Measurements from ENCODE around the gene ROR2. TPM values are rescaled to one million over a fixed set of nuclear protein-coding genes. Genes with fewer than 3 reads are reported as not detected.

The ROR2 gene
- total RNA-seq, 2 experiments from 2014 or later, result not detected

- no peak overlapping the region for H3K4me3 Mint-ChIP-seq
- H3K4me3 ChIP-seq (ENCODE audit: low read length), result no peak overlapping the region
- TF ChIP-seq, protein P1, sequence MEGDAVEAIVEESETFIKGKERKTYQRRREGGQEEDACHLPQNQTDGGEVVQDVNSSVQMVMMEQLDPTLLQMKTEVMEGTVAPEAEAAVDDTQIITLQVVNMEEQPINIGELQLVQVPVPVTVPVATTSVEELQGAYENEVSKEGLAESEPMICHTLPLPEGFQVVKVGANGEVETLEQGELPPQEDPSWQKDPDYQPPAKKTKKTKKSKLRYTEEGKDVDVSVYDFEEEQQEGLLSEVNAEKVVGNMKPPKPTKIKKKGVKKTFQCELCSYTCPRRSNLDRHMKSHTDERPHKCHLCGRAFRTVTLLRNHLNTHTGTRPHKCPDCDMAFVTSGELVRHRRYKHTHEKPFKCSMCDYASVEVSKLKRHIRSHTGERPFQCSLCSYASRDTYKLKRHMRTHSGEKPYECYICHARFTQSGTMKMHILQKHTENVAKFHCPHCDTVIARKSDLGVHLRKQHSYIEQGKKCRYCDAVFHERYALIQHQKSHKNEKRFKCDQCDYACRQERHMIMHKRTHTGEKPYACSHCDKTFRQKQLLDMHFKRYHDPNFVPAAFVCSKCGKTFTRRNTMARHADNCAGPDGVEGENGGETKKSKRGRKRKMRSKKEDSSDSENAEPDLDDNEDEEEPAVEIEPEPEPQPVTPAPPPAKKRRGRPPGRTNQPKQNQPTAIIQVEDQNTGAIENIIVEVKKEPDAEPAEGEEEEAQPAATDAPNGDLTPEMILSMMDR (IDR thresholded peaks at IDR 0.05), result no peak
- no peak for ATAC-seq (ENCODE audit: poor library complexity)
- H3K9me3 Mint-ChIP-seq, result peaks cover 3% of the 10 kb centered on the region
- H3K36me3 ChIP-seq (ENCODE audit: insufficient read depth, low read length), result no peaks in the 10 kb centered on the region
- H3K27ac ChIP-seq (ENCODE audit: low read depth in 1 of 2, low read length in 2 of 2), result no peak overlapping the region
- intact Hi-C loops (cut with DNase I, micrococcal nuclease), result no loop called here
- H3K9me3 ChIP-seq (ENCODE audit: control insufficient read depth in 1 of 2, insufficient read depth in 1 of 2, low read length in 2 of 2), result peaks cover 0 to 5% of the 10 kb centered on the region in 2 experiments
- peaks cover 0 to 3% of the 10 kb centered on the region in 2 experiments for H3K27me3 ChIP-seq (ENCODE audit: control insufficient read depth in 1 of 2, insufficient read depth in 2 of 2, low read length in 2 of 2)
- CTCF ChIA-PET, result no interaction called here
- peaks cover 10% of the 10 kb centered on the region for H3K4me1 ChIP-seq (ENCODE audit: insufficient read depth, low read length)
- H3K27me3 Mint-ChIP-seq, result peaks cover 16% of the 10 kb centered on the region
- no peak overlapping the region for H3K27ac Mint-ChIP-seq
- peaks cover 13% of the 10 kb centered on the region for H3K4me1 Mint-ChIP-seq (ENCODE audit: low read depth)
- no peak for DNase-seq
- no peaks in the 10 kb centered on the region for H3K36me3 Mint-ChIP-seq (ENCODE audit: low read depth)
- POLR2A ChIA-PET, result no interaction called here
Observed at GRCh38 chr9:91784673-91785446, 165.2 kb downstream of the ROR2 start.

DNA sequence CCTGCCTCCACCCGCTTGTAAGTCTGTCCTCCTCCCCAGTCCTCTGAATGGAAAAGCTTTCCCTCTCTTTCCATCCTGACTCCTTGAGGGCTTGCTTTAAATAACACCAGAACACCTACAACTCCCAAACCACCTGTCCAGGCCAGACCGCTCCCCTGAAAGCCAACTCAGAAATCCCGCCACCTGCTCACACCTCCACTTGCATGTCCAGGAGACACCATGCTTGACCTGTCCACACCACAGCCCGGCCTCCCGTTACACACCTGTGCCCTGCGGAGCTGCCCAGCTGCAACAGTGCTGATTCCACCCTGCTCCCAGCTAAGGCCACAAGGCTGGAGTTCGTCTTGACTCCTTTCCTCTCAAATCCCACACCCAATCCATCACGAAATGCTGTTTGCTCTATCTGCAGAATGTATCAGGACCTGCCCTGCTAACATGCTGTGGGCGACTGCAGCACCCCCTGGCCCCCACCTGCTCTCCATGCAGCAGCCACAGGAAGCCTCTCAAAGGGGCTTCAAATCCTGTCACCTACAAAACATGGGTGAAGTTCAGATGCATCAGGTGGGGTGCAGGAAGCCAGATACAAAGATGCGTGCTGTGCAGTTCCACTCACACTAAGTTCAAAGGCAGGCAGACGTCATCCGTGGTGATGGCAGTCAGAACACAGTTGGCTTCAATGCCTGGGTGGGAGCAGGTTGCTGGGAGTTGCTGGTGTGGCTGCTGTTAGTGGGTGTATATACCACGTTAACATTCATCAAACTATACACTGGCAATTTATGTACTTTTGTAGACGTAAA lies 166.0 kb downstream of the ROR2 start:
- peaks cover 0 to 5% of the 10 kb centered on the region in 2 experiments for H3K9me3 ChIP-seq (ENCODE audit: control insufficient read depth in 1 of 2, insufficient read depth in 1 of 2, low read length in 2 of 2)
- CTCF ChIA-PET, result no interaction called here
- Mint-ChIP-seq H3K4me3 (no peak overlapping the region), H3K27ac (no peak overlapping the region), H3K9me3 (peaks cover 3% of the 10 kb centered on the region), H3K4me1 (ENCODE audit: low read depth) (peaks cover 13% of the 10 kb centered on the region), H3K27me3 (peaks cover 16% of the 10 kb centered on the region), H3K36me3 (ENCODE audit: low read depth) (no peaks in the 10 kb centered on the region)
- no peak overlapping the region for H3K4me3 ChIP-seq (ENCODE audit: low read length)
- POLR2A ChIA-PET, result no interaction called here
- peaks cover 0 to 3% of the 10 kb centered on the region in 2 experiments for H3K27me3 ChIP-seq (ENCODE audit: control insufficient read depth in 1 of 2, insufficient read depth in 2 of 2, low read length in 2 of 2)
- TF ChIP-seq, protein P1 (IDR thresholded peaks at IDR 0.05), result no peak
- intact Hi-C loops (cut with DNase I, micrococcal nuclease), result no loop called here
- DNase-seq (peak in 1 of 14 experiments; percentile 5), ATAC-seq (ENCODE audit: poor library complexity) (no peak)
- no peak overlapping the region for H3K27ac ChIP-seq (ENCODE audit: low read depth in 1 of 2, low read length in 2 of 2)
- H3K4me1 ChIP-seq (ENCODE audit: insufficient read depth, low read length), result peaks cover 10% of the 10 kb centered on the region
- H3K36me3 ChIP-seq (ENCODE audit: insufficient read depth, low read length), result no peaks in the 10 kb centered on the region

DNA sequence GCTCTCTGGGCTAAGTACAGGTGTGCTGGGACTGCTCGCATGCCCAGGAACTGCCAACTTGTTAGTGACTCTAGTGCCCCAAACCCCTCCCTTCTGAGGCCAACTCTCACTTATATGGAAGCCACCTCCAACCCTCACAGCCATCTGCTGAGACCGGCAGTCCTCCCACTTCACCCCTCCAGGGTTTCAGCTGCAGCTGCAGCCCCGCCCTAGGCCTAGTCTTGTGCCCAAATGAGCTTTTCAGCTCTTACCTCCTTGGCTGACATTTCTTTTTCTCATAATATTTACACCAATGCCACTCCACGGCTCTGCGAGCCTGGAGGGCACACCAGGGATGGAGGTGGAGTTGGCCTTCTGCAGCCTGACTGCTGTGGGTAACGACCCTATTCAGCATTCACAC lies 166.6 kb downstream of the ROR2 start:
- ATAC-seq (ENCODE audit: poor library complexity), result no peak
- H3K27me3 ChIP-seq (ENCODE audit: control insufficient read depth in 1 of 2, insufficient read depth in 2 of 2, low read length in 2 of 2), result peaks cover 0 to 3% of the 10 kb centered on the region in 2 experiments
- DNase-seq, result no peak
- intact Hi-C loops (cut with DNase I, micrococcal nuclease), result no loop called here
- Mint-ChIP-seq H3K4me1 (ENCODE audit: low read depth) (peaks cover 13% of the 10 kb centered on the region), H3K4me3 (no peak overlapping the region), H3K9me3 (peaks cover 3% of the 10 kb centered on the region), H3K27me3 (peaks cover 16% of the 10 kb centered on the region), H3K27ac (peak overlapping the region; percentile 49), H3K36me3 (ENCODE audit: low read depth) (no peaks in the 10 kb centered on the region)
- no peak overlapping the region for H3K4me3 ChIP-seq (ENCODE audit: low read length)
- H3K4me1 ChIP-seq (ENCODE audit: insufficient read depth, low read length), result peaks cover 10% of the 10 kb centered on the region
- H3K9me3 ChIP-seq (ENCODE audit: control insufficient read depth in 1 of 2, insufficient read depth in 1 of 2, low read length in 2 of 2), result peaks cover 0 to 5% of the 10 kb centered on the region in 2 experiments
- ChIA-PET CTCF (no interaction called here), POLR2A (no interaction called here)
- H3K27ac ChIP-seq (ENCODE audit: low read depth in 1 of 2, low read length in 2 of 2), result no peak overlapping the region
- no peaks in the 10 kb centered on the region for H3K36me3 ChIP-seq (ENCODE audit: insufficient read depth, low read length)
- TF ChIP-seq, protein P1 (IDR thresholded peaks at IDR 0.05), result no peak

Data from CD4-positive, alpha-beta T cell (primary cell).